GM23338 (cell line): ENCODE measurements around the gene GRAMD2B.

Source experiments
- CREB1 ChIP-seq: fragments of 250-450 bp; sonication (Bioruptor Pico); IDR thresholded peaks from 2 replicates; pipeline ENCODE4 v1.5.0; 2020; ENCODE audit warnings: low read depth, mild to moderate bottlenecking, moderate library complexity
- CTCF ChIP-seq, 2 experiments: fragments of 200-600 bp in 1 of 2; sonication (generic) in 1 of 2; conservative IDR thresholded peaks; 2 replicates each; pipeline versions ENCODE4 v1.5.1 to v1.6.1; 2016 to 2017; ENCODE audit warnings: antibody characterized with exemption in 2 of 2, low read depth in 2 of 2, mild to moderate bottlenecking in 2 of 2, moderate library complexity in 1 of 2
- ETS1 ChIP-seq: IDR thresholded peaks from 2 replicates; pipeline ENCODE4 v1.6.1; 2016; ENCODE audit warnings: antibody characterized with exemption
- EZH2 ChIP-seq: fragments of 200-600 bp; sonication (generic); IDR thresholded peaks from one replicate; pipeline ENCODE4 v1.8.0; 2017; ENCODE audit warnings: antibody characterized with exemption, mild to moderate bottlenecking, low read depth; ENCODE audit not compliant: unreplicated experiment
- EZH2phosphoT487 ChIP-seq: fragments of 200-600 bp; sonication (generic); IDR thresholded peaks from one replicate; pipeline ENCODE4 v1.8.1; 2018; ENCODE audit warnings: antibody characterized with exemption; ENCODE audit not compliant: unreplicated experiment
- JUNB ChIP-seq: IDR thresholded peaks from one replicate; pipeline ENCODE4 v1.6.1; 2016; ENCODE audit warnings: antibody characterized with exemption; ENCODE audit not compliant: unreplicated experiment
- NANOG ChIP-seq: IDR thresholded peaks from 2 replicates; pipeline ENCODE4 v1.6.1; 2016; ENCODE audit warnings: antibody characterized with exemption, borderline replicate concordance
- POLR2AphosphoS5 ChIP-seq: IDR thresholded peaks from 2 replicates; pipeline ENCODE4 v1.6.1; 2016; ENCODE audit warnings: antibody characterized with exemption, low read depth
- REST ChIP-seq: IDR thresholded peaks from one replicate; pipeline ENCODE4 v1.6.1; 2018; ENCODE audit warnings: antibody characterized with exemption; ENCODE audit not compliant: unreplicated experiment
- ZNF462 ChIP-seq: fragments of 250-450 bp; sonication (Bioruptor Pico); IDR thresholded peaks from 2 replicates; pipeline ENCODE4 v1.5.0; 2020; ENCODE audit warnings: mild to moderate bottlenecking, moderate library complexity

- TF ChIP-seq EZH2 (no peak), CTCF (conservative IDR thresholded peaks at IDR 0.05; ENCODE audit: low read depth in 2 of 2) (no peak), ZNF462 (CRISPR knock-in tag) (no peak), REST (no peak), CREB1 (no peak), POLR2AphosphoS5 (no peak), ETS1 (no peak), JUNB (no peak), EZH2phosphoT487 (no peak), NANOG (no peak)
Observed at GRCh38 chr5:126448720-126449119, 25.5 kb downstream of the GRAMD2B start.
